AG20443 (cell line): ENCODE results near the gene FBLN7.
A peak's percentile ranks its signal among the peaks of the same experiment; 100 is the strongest.
"Not testable (repeated sequence)": the region's sequence is repeated elsewhere in the genome, so short reads cannot be mapped to it uniquely, and the experiment has no call there.

Source experiments
- DNase-seq: peaks from one replicate; pipeline ENCODE4 v3.0.0; 2012; ENCODE audit warnings: low spot score, mixed read lengths

FBLN7 gene, protein sequence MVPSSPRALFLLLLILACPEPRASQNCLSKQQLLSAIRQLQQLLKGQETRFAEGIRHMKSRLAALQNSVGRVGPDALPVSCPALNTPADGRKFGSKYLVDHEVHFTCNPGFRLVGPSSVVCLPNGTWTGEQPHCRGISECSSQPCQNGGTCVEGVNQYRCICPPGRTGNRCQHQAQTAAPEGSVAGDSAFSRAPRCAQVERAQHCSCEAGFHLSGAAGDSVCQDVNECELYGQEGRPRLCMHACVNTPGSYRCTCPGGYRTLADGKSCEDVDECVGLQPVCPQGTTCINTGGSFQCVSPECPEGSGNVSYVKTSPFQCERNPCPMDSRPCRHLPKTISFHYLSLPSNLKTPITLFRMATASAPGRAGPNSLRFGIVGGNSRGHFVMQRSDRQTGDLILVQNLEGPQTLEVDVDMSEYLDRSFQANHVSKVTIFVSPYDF

DNA sequence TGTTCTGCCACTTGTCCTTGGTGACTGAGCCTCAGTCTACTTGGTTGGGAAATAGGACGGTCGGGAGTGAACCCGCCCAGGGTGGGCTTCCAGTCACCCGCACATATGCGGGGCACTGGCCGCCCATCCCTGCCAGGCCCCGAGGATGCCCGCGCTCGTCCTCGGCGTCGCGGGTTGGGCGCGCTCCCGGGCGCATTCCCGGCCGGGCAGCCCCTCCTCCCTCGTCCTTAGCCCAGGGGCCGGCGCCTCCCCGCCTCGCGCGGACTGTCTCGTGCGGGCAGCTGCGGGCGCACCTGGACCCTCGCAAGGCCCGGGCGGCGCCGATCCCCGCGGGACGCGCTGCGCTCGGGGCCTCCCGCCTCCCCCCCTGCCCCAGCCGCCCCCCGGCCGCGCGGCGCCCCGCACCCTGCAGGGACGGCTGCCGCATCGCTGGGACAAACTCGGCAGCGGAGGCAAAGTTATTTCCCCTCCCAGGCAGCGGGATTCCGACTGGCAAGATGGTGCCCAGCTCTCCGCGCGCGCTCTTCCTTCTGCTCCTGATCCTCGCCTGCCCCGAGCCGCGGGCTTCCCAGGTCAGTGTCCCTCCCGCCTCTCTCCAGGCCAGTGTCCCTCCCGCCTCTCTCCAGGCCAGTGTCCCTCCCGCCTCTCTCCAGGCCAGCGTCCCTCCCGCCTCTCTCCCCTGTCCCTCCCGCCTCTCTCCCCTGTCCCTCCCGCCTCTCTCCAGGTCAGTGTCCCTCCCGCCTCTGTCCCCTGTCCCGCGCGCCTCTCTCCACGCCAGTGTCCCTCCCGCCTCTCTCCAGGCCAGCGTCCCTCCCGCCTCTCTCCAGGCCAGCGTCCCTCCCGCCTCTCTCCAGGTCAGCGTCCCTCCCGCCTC is at the start of gene FBLN7:
Gene FBLN7 (plus strand): TSS at position 227 of the 874 bp plus-strand sequence. CDS start 271 bp downstream, at position 498.
- DNase-seq: peak; percentile 77

DNA sequence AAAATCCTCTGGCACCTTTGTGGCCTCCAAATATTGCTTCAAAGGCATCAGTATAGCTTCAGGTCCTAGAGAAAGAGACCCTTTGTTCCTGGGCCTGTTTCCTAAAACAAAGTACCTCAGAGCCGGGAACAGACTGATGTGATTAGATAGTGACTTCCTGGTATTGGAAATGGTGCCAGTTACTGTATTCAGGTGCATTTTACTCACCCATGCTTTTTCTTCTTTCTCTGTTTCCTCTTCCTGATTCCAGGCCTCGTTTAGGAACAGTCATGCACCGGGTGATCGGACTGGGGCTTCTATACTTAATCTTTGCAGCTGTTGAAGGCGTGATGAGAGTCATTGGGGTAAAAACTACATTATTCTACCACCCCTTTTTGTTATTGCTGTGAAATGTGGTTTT is 48.8 kb upstream of the FBLN7 start:
- no peak for DNase-seq

DNA sequence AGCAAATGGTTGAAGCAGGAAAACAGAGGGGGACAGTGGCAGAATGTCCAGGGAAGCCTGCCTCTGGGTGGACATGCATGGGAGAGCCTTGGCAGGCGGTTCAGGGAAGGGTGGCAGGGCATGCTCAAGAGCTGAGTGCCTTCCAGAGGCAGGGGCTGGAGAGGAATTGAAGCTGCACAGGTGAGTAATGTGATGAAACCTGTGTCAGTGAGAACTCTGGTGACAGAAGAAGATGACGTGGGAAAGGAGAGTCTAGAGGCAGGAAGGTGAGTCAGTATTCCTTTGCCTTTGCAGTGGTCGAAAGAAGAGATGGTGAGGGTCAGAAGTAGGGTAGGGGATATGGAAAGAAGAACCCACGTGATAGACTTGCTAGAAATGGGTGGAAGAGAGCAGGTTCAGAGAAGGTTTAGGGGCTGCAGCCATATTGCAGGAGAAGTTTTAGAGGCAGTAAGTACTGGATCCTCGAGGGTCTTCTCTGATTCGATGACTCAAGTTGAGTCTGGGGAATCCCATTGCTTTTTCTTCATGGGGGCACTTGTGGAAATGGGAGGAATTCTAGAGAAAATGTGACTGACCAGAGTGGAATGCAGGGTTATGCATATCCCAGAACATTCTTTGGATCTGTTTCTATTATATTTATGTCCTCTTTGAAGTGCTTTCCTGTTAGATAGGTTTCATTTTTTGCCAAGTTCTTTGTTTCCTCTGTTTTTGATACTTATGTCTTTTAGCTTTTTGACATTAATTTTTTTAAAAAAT is 45.7 kb upstream of the FBLN7 start:
- peak; percentile 70 for DNase-seq

DNA sequence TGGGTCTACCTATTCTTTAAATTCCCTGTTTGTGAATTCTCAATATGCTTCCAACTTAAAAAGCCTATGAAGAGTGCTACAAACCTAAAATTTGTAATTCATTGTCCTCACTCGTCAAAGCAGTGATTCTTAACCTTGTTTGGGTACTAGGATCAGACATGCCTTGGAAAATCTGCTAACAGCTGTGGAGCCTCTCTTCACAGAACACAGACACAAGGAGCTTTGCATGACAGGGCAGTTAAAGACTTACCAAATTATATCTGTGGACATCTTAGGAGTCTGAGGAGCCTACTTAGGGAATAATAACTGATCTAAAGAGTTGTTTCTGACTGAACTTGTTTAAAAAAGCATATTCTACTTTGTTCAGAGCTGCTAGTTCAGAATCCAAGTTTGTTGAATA is 45.0 kb upstream of the FBLN7 start:
- no peak for DNase-seq

DNA sequence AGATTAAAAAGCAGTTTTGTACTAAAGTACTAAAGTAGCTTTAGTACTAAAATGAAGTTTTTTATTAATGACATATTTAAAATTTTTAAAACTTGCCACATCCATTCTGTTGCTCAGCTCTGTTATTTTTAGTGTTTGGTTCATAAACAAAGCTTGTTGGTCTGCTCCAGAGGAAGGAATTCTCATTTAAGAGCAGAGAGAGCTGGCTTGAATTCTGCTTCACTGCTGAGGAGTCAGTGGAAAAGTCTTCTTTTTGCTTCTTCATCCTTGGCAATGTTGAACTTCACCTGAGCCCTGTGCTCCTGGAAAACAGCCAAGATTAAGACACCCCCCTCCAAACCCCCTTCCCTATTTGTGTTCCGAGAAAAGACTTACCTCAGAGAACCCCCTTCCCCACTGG is 42.5 kb upstream of the FBLN7 start:
- DNase-seq: peak; percentile 26

DNA sequence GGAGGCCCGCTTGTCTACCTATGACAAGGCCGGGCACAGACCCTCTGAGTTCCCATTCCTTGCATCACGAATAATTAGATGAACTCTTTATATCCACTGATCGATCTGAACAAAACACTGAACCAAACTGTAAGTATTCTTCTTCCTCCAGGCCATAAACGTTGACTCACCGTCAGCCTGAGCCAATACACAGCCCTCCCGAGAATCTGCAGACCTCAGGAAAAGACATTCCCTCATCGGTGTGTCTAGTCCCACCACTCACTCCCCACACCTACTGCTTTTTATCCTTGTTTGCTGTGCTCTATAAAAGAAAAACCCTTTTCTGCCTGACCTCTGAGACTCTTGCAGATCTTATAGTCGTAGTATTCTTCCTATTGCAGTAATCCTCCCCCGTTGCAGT is 42.1 kb upstream of the FBLN7 start:
- DNase-seq: peak; percentile 37

DNA sequence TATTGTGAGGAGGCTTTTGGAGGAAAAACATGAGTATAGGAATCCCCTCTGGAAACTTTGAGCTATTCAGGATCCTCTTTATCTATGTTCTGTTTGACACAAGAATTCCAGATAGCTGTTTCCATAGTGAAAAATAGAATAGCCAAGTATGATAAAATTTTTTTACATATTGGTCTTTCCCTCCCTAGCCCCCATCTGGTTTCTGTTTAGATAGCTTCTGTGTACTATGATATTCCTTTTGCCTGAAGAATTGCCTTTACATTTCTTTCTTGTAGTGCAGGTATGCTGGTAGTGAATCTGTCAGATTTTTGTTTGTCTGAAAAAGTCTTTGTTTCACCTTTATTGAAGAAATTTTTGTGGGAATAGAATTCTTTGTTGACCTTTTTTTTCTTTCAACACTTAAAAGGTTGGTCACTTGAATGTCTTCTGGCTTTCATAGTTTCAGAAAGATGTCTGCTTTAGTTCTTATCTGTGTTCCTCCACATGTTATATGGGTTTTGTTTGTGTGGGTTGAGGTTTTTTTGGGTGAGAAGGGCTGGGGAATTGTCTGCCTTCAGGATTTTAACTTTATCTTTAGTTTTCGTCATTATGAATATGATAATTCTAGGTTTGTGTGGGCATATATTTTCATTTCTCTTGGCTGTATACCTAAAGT is 29.9 kb upstream of the FBLN7 start:
- DNase-seq: no peak

DNA sequence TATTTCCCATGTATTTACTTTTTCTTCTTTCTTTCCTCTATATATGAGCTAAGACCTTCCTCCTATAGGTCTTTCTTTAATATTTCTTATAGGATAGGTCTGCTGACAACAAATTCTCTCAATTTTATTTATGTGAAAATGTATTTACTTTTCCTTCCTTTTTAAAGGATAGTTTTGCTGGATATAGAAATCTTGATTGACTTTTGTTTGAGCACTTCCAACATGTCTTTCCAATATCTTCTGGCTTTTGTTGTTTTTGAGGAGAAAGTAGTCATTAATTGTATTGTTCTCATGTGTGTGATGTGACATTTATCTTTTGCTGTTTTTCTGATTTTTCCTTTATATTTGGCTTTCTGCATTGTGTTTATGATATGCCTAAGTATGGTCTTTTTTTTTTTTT is 28.9 kb upstream of the FBLN7 start:
- no peak for DNase-seq

DNA sequence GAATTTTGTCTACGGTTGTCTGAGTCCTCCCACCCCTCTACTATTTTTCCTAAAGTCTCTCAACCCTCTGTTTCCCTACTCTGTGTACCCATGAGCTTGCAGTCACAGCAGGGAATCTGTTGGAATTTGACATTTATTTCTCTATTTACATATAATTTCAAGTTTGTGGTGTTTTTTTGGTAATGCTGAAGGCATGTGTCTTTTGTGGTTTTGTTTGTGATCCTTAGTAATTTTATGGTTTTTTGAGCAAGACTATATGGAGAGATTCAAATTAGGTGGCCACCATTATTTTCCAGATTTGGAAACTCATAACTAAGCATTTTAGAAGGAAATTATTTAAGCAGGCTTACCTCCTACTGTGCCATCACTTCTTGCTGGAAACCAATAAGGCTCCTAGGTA is 27.2 kb upstream of the FBLN7 start:
- no peak for DNase-seq

DNA sequence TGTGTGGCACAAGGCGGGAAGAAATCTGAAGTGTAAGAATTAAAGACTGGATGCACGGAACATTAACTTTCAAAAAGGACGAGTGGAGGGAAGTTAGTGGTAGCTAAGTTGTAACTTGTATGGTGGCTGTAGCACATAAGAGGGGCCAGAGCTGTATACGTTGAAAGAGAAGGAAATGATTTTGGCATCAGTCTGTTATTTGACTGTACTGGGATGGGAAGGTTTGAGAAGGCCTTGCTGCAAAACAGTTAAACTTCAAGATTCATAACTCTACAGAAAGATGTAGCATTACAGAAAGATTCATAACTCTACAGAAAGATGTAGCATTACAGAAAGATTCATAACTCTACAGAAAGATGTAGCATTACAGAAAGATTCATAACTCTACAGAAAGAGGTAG is 24.8 kb upstream of the FBLN7 start:
- not testable (repeated sequence) for DNase-seq

DNA sequence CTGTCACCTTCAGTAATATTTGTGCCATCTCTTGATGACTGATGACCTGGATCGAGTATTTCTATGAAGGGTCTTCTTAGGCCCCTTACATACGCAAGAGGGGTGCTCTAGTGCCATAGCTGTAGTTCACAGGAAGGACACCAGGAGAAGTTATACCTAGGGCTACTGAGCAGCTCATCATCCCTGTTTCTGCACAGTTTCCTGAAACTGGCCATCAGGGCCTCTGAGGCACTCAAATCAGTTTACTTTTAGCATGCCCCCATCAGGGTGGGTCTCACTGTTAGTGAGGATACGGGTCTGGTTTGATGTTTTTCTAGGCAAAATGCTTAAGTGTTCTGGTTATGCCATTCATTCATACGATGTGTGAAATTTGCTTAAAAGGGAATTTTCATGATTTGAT is 20.0 kb upstream of the FBLN7 start:
- DNase-seq: no peak

DNA sequence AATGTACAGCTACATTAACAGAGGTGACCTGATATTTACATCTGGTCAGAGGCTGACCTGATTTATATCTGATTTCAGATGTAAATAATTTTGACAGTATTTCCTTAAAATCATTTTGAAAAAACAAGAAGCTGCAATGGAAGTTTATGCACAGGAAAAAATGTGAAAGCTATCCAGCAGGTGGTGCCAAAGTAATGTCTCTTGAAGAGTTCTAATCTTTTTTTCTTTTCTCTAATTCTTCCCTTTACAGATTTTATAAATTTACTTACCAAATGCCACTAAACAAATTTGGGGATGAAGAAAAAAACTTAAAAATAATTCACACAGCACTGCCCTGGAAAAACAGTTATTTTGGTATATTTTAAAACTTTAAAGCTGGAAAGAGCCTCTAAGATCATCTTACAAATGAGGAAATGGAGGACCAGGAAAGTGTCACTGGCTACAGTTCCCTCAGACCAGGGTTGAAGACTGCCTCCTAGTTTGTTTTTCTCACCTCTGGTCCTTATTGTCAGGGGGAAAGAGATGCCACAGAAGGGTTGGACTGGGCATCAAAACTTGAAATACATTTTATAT is 16.4 kb upstream of the FBLN7 start:
- DNase-seq: peak; percentile 33

DNA sequence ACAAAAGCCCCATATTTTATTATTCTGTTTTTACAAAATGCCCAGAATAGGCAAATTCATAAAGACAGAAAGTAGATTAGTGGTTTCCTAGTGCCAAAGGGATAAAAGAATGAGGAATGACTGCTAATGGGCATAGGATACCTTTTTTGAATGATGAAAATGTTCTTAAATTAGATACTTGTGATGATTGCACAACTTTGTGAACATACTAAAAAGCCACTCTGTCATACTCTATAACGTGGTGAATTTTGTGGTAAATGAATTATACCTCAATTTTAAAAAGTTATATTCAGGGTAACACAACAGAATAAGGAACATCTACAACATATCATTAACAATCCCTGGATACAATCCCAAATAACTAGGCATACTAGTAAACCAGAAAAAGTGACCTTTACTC is 9.1 kb upstream of the FBLN7 start:
- no peak for DNase-seq

DNA sequence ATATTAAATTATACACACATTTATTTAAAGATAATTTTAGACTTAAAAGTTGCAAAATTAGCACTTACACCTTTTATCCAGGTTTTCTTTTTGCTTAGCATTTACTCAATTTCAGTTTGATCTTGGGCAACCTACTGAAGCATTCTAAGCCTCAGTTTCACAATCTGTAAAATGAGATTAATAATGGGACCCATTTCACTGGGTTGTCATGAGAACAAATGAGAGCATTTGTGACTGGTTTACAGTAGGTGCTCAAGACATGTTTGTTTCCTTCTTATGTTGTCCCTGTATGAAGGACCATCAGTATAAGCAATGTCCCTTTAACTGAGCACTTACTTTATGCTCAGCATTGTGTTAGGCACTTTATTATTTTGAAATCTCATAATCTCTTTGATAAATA is 4.8 kb upstream of the FBLN7 start:
- DNase-seq: no peak

DNA sequence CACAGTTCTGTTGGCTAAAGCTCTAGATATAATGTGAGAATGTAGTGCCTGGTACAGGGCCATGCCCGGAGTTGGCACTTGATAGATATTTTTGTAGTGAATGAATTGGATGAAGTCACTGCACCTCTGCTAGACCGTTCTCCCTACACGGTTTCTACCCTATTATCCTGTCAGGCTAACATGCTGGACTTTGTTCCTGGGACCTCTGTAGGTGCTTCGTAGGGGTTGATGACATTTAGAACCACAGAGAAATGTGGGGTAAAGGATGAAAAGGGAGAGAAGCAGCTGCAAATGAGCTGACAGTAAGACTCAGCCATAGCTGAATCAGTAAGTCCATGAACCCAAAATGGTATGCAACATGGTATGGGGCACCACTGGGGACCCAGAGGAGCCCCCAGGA is 4.1 kb upstream of the FBLN7 start:
- DNase-seq: no peak

DNA sequence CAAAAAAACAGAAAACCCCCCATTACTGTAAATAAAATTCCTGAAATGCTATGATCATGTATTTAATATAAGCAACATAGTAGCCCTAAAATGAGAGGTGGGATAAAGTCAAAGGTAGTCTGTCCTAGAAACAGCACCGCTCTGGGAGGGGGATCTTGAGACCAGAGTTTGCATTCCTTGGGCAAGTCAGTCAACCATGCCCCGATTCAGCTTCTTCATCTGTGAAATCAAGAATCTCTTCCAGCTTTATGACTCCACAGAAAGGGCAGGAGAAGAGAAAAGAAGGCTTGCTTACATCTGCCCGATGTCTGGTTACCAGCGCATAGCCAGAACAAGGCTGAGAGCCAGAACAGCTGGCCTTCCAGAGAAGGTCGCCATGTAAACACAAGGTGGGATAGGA is 2.1 kb upstream of the FBLN7 start:
- DNase-seq: no peak

DNA sequence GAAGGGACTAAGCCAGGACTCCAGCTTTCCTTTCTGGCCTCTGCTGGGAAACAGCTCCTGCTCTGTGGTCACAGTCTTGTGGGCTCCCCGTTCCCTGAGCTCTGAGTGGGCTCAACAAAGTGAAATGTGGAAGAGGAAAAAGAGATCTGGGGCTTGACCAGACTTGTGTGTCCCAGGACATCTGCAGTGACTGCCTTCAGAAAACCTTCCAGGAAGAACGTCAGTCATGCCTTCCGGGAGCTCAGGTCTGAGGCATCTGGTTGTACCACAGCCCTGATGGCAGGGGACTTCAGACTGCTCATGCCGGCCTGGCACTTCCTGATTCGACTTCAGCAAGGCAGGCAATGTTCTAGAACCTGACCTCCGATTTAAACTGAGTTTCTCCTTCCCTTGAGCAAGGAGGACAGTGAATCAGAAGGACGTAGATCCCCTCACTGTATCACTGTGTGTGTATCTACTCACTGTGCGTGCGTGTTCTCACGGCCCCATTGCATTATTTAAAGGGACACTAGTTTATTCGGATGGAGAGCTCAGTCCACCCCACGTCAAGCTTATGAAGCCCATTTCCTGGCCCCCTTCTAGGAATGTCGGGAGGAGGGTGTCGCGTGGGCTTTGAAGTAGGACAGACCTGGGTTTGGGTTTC is 548 bp upstream of the FBLN7 start:
- DNase-seq: peak; percentile 58

DNA sequence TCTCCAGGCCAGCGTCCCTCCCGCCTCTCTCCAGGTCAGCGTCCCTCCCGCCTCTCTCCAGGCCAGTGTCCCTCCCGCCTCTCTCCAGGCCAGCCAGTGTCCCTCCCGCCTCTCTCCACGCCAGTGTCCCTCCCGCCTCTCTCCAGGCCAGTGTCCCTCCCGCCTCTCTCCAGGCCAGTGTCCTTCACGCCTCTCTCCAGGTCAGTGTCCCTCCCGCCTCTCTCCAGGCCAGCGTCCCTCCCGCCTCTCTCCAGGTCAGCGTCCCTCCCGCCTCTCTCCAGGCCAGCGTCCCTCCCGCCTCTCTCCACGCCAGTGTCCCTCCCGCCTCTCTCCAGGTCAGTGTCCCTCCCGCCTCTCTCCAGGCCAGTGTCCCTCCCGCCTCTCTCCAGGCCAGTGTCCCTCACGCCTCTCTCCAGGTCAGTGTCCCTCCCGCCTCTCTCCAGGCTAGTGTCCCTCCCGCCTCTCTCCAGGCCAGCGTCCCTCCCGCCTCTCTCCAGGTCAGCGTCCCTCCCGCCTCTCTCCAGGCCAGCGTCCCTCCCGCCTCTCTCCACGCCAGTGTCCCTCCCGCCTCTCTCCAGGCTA is 939 bp downstream of the FBLN7 start:
- not testable (repeated sequence) for DNase-seq

DNA sequence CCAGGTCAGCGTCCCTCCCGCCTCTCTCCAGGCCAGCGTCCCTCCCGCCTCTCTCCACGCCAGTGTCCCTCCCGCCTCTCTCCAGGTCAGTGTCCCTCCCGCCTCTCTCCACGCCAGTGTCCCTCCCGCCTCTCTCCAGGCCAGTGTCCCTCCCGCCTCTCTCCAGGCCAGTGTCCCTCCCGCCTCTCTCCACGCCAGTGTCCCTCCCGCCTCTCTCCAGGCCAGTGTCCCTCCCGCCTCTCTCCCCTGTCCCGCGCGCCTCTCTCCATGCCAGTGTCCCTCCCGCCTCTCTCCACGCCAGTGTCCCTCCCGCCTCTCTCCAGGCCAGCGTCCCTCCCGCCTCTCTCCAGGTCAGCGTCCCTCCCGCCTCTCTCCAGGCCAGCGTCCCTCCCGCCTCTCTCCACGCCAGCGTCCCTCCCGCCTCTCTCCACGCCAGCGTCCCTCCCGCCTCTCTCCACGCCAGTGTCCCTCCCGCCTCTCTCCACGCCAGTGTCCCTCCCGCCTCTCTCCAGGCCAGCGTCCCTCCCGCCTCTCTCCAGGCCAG is 1.5 kb downstream of the FBLN7 start:
- DNase-seq: not testable (repeated sequence)

DNA sequence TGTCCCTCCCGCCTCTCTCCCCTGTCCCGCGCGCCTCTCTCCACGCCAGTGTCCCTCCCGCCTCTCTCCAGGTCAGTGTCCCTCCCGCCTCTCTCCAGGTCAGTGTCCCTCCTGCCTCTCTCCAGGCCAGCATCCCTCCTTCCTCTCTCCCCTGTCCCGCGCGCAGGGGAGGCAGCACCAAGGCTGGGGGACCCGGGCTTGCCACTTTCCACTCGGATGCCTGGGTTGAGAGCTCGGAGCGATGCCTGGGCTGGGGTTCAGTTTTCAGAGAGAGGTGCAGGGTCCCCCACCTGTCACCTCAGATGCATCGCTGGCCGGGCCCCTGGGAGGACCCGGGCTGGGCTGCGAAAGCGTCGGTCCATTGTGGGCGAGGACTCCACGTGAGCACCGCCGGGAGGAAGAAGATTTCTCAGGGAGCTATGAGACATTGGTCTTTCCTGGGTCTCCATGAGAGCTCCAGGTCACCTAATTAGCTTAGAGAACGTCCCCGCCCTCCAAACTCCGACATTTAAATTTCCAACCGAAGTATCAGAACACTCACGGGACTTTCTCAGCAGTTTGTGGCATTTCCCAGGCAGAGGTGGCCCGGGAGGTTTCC is 2.1 kb downstream of the FBLN7 start:
- no peak for DNase-seq
